HG03565 (cell line): Measurements from ENCODE around the gene TTC7B.

Experiments used
- ATAC-seq: cut with Tn5 transposase; IDR thresholded peaks from one replicate; pipeline ENCODE4 v1.9.1; 2021; ENCODE audit warnings: mild to moderate bottlenecking, moderate library complexity; ENCODE audit not compliant: unreplicated experiment

Gene TTC7B

DNA sequence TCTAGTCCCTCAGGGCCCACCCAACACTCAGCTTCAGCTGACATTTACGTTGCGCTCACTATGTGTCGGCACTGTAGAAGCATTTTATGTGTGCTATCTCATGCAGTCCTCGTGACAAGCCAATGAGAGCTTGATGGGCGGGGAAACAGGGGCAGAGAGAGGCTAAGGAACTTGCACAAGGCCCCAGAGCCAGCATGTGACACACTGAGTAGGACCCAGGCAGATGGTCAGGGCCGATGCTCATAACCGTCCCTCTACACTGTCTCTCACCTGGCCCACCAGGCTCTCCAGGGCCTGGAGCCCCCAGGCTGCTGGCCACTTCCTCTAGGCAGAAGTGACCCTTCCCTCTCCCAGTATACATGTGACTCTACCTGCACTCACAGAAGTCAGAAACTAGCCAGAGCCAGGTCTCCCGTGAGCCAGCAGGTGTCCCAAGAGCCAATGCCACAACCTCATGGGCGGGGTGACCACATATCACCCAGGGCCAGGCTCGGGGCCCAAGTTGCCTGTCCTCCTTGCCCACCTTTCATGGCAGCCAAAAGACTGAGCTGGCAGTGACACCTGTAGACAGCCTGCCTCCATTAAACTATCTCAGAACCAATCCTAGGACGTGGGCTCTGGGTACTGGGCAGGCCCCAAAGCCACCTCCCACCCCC is 38.3 kb downstream of the TTC7B start:
- no peak for ATAC-seq

GRCh38 chr14:90777358-90777757 is 38.9 kb downstream of the TTC7B start:
- ATAC-seq: no peak

DNA sequence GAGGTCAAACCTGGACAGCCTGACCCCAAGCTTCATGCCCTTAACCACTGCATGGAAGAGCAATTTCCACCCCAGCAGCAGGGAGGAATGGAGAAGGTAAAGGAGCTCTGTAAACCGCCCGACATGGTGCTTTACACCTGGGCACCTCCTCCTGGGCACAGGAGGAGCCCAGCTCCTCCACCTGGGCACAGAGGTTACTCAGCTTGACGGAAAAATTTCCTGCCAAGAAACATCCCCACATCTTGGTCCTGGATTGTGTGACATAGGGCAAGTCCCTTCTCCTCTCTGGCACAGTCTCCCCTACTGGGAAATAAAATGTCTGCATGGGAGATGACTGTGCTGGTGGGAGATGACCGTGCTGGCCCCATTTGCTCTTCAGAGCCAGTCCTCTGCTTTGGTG is 40.8 kb downstream of the TTC7B start:
- no peak for ATAC-seq

- ATAC-seq: no peak
Measured at GRCh38 chr14:90774316-90774715, 41.9 kb downstream of the TTC7B start.

DNA sequence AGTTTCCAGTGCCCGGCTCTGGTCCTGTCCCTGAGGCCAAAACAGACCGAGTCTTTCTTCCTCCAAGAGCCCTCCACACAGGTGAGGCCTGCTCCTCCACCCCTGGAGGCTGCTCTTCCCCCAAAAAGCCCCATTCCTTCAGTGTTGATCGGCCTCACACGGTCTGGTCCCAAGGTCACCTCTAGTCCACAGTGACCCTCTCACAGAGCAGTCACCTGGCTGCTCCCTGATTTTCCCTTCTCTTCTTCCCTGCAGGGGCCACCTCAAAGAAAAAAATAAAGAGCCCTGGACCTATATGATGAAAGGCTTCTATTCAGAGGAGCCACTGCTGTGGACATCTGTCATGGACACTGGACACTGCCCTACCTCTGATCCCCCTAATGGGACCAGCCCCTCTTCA is 42.5 kb downstream of the TTC7B start:
- no peak for ATAC-seq

GRCh38 chr14:90773196-90773486 is 43.1 kb downstream of the TTC7B start:
- ATAC-seq: no peak

GRCh38 chr14:90767899-90768298 is 48.3 kb downstream of the TTC7B start:
- ATAC-seq: no peak

GRCh38 chr14:90760591-90761316 is 55.5 kb downstream of the TTC7B start:
- no peak for ATAC-seq

- no peak for ATAC-seq
Measured at GRCh38 chr14:90760078-90760444, 56.2 kb downstream of the TTC7B start.

DNA sequence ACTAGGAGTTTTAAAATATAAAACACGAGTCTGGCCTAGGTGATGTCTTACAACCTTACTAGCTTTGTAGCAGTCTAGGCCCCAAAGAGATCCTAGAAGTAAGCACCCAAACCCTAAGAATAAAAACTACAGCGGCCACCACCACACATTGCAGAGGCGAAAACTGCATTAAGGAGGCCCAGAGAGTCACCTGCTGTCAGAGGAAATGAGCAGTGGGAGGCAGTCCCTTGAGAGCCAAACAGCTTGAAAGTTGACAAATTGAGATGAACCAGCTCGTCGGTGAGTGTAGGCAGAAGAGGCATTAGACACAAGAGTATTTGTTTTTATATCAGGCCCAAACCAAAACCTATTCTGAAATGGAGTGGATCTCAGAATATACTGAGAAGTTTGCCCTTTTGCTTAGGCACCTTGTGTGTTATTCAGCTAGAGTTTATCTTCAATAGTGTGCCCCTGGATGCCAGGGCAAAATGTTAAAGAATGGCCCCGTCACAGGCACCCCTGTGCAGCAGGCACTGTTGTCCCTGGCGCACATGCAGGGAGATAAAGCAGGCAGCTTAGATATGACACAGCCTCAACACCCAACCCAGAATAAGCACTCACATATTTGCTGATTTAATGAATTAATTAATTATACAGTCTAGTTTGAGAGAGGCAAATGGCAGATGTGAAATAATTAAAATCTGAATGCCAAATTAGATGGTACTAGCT is 56.7 kb downstream of the TTC7B start:
- no peak for ATAC-seq

GRCh38 chr14:90758959-90759358 is 57.3 kb downstream of the TTC7B start:
- no peak for ATAC-seq

GRCh38 chr14:90758028-90758889 is 58.0 kb downstream of the TTC7B start:
- peak; percentile 75 for ATAC-seq

GRCh38 chr14:90757452-90757851 is 58.8 kb downstream of the TTC7B start:
- ATAC-seq: no peak

DNA sequence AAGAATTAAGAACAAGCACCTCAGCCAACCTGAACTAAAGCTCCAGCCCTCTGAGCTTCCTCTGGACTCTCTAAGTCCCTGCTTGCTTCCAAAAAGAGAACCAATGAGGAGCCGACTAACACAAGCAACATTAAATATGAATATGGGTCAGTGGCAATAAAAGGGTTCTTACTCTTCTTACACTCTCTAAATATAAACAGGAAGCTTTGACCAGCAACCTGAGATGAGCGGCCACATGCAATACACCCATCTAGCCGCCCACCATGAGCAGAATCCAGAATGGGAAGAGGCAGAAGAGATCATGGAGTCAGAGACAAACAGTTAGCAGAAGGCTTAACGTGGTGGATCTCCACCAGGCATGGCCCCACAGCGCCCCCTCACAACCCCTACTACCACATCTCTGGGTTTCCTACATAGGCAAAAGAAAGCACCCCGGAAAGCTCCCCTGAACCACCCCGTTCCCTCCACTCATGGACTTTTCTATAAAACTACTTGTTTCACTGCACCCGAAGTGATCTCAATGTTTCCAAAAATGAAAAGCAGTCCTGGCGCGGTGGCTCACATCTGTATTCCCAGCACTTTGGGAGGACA is 59.4 kb downstream of the TTC7B start:
- no peak for ATAC-seq

- no peak for ATAC-seq
Measured at GRCh38 chr14:90755661-90756304, 60.4 kb downstream of the TTC7B start.

- no peak for ATAC-seq
Measured at GRCh38 chr14:90753456-90754005, 62.7 kb downstream of the TTC7B start.

GRCh38 chr14:90750701-90751100 is 65.5 kb downstream of the TTC7B start:
- no peak for ATAC-seq

DNA sequence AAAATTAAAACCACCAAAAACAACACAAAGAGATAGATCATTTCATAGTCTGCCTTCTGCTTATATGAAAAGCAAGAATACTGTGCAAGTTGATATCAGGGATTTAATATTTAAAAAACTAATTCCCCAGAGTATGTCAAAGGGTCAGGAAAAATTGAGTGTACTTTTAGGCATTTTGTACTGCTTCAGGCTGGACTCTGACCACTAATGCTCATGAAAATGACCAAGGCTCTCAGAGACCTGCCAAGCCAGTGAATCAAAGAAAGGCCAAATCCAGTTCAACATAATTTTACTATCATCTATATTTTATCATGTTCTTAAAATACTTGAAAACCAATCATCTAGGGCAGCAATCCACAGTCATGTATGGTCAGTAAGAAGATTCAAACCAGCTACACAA is 66.0 kb downstream of the TTC7B start:
- ATAC-seq: no peak

DNA sequence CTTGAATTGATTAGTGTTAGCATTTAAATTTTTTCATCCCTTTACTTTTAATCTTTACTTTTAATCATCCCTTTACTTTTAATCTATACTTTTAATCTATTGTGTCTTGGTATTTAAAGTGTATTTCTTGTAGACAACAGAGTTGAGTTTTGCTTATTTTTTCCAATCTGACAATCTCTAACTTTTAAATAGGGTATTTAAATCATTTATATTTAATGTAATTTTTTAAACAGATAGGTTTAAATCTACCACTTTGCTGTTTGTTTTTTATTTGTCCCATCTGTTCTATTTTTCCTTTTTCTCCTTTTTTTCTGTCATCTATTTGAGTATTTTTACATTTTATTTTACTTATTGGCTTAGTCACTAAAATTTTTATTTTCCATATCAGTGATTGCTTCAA is 68.3 kb downstream of the TTC7B start:
- no peak for ATAC-seq

- ATAC-seq: no peak
Measured at GRCh38 chr14:90743826-90744225, 72.4 kb downstream of the TTC7B start.
